ENCODE measurements around the gene CDH23. TPM values are rescaled to one million over a fixed set of nuclear protein-coding genes. Genes with fewer than 3 reads are reported as not detected.

CDH23 gene
- total and polyA plus RNA-seq, 2 of the 8 experiments (the other 6 are each of a cell fraction or from before 2014, with no cell fraction given): 1.9 to 4.9 TPM

DNA sequence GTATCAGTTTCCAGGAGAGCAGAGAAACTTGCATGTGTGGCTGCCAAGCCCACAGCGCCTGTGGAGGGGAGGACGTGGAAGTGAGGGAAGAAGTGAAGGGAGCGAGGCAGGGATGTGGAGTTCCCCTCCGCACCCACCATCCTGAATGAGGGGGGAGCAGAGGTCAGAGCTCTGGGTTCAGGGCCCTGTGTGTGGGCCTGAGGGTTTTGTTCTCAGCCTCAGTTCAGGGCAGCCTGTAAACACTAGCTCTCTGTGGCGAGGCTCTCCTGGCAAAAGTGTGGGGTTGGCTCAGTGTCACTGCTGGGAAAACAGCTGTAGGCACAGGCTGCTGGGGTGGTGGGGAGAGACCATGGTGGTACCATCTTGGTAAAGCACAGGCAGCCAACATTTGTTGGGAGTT is 214.4 kb downstream of the CDH23 start:
- DNase-seq (ENCODE audit: low read depth in 1 of 2, low spot score in 2 of 2) (no peak), FAIRE-seq (no peak)
- H4K5ac ChIP-seq (ENCODE audit: insufficient read length, low read depth, low read length): no peak overlapping the region
- no peak overlapping the region for H2BK20ac ChIP-seq (ENCODE audit: low read length)
- WGBS, 2 experiments (ENCODE audit: extremely low coverage in 1 of 2, insufficient coverage in 1 of 2, insufficient read length in 1 of 2, insufficient replicate concordance in 2 of 2, low coverage in 1 of 2, low lambda C conversion rate in 2 of 2, missing lambda C conversion rate in 1 of 2): 75% methylated on average over 5 of the region's 5 CpGs; no CpG with 5 or more reads in 1 of the 2 experiments
- no peak overlapping the region for H2BK5ac ChIP-seq (ENCODE audit: low read depth, low read length)
- H3K27ac ChIP-seq (ENCODE audit: low read depth, low read length): no peak overlapping the region
- H3K4me3 ChIP-seq (ENCODE audit: extremely low read depth in 1 of 4, insufficient read depth in 2 of 4, low read depth in 3 of 4, low read length in 4 of 4): no peak overlapping the region
- H3K4me1 ChIP-seq (replicated peaks in 1 of 4; ENCODE audit: control insufficient read depth in 3 of 4, insufficient read depth in 4 of 4, low read length in 3 of 4): peaks cover 6 to 19% (median 17%) of the 10 kb centered on the region in 4 experiments
- H3K79me1 ChIP-seq (ENCODE audit: low read depth, low read length): no peaks in the 10 kb centered on the region
- 0 out of 2 replicates have a peak overlapping the region, but pooled peaks have one; percentile 84 for H2BK15ac ChIP-seq (ENCODE audit: low read length)
- no peaks in the 10 kb centered on the region for H3K9me3 ChIP-seq (ENCODE audit: insufficient read depth in 2 of 2, low read depth in 1 of 2, low read length in 1 of 2)
- no peak overlapping the region for H3K23ac ChIP-seq (ENCODE audit: insufficient read length)
- no peak overlapping the region for H3K56ac ChIP-seq (replicated peaks; ENCODE audit: insufficient read length, low read depth, low read length)
- H3K36me3 ChIP-seq (ENCODE audit: control insufficient read depth in 2 of 4, insufficient read depth in 4 of 4, low read length in 3 of 4): no peaks in the 10 kb centered on the region
- POLR2A ChIA-PET (ENCODE audit: partially characterized antibody): no interaction called here
- H3K23me2 ChIP-seq (ENCODE audit: low read depth, low read length): peaks cover 2% of the 10 kb centered on the region; the same call in 1 of the 2 replicates
- H3K79me2 ChIP-seq (ENCODE audit: control insufficient read depth in 1 of 2, insufficient read depth in 2 of 2, low read length in 2 of 2): no peaks in the 10 kb centered on the region
- H3K14ac ChIP-seq (ENCODE audit: insufficient read length): no peak overlapping the region
- H2AK5ac ChIP-seq (ENCODE audit: low read depth, low read length): 0 out of 2 replicates have a peak overlapping the region, but pooled peaks have one; percentile 60
- H3K9ac ChIP-seq (replicated peaks in 1 of 4; ENCODE audit: extremely low read depth in 1 of 4, low read depth in 3 of 4, low read length in 3 of 4): no peak overlapping the region
- CTCF ChIA-PET (ENCODE audit: partially characterized antibody): interaction anchor here (0.7 to 9.2 kb wide), 24 partner anchors 14 to 296 kb away, joined by 3 to 169 read pairs (median 8); partner anchors contain the start of gene CDH23
- H2BK120ac ChIP-seq (replicated peaks; ENCODE audit: low read depth, low read length): no peak overlapping the region
- no peak overlapping the region for H2AFZ ChIP-seq (ENCODE audit: low read length)
- H2BK12ac ChIP-seq (ENCODE audit: low read depth, low read length): no peak overlapping the region; the same call in 1 of the 2 replicates
- no peaks in the 10 kb centered on the region for H3K27me3 ChIP-seq (replicated peaks in 1 of 4; ENCODE audit: control insufficient read depth in 3 of 4, extremely low read depth in 1 of 4, insufficient read depth in 3 of 4, low read length in 3 of 4)
- H4K20me1 ChIP-seq (replicated peaks in 1 of 2; ENCODE audit: control insufficient read depth in 1 of 2, insufficient read depth in 2 of 2, low read length in 2 of 2): no peaks in the 10 kb centered on the region
- H4K8ac ChIP-seq (ENCODE audit: extremely low read depth, insufficient read depth, low read length): no peak overlapping the region
- H3K4me2 ChIP-seq (ENCODE audit: insufficient read depth in 1 of 2, low read depth in 2 of 2, low read length in 2 of 2): no peak overlapping the region; a peak in 2 of 4 replicates
- peak overlapping the region; percentile 49; the same call in 1 of the 2 replicates for H3K18ac ChIP-seq (ENCODE audit: extremely low read depth, low read length)
- TF ChIP-seq, protein P1, sequence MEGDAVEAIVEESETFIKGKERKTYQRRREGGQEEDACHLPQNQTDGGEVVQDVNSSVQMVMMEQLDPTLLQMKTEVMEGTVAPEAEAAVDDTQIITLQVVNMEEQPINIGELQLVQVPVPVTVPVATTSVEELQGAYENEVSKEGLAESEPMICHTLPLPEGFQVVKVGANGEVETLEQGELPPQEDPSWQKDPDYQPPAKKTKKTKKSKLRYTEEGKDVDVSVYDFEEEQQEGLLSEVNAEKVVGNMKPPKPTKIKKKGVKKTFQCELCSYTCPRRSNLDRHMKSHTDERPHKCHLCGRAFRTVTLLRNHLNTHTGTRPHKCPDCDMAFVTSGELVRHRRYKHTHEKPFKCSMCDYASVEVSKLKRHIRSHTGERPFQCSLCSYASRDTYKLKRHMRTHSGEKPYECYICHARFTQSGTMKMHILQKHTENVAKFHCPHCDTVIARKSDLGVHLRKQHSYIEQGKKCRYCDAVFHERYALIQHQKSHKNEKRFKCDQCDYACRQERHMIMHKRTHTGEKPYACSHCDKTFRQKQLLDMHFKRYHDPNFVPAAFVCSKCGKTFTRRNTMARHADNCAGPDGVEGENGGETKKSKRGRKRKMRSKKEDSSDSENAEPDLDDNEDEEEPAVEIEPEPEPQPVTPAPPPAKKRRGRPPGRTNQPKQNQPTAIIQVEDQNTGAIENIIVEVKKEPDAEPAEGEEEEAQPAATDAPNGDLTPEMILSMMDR (IDR thresholded peaks at IDR 0.05; ENCODE audit: control extremely low read depth in 1 of 3, insufficient read depth in 1 of 3, low read depth in 1 of 3, low read length in 3 of 3): no peak
- TF ChIP-seq CBX8 (IDR thresholded peaks at IDR 0.05; ENCODE audit: borderline replicate concordance, low read depth, low read length) (no peak), CREB1 (IDR thresholded peaks at IDR 0.05) (no peak), TEAD4 (IDR thresholded peaks at IDR 0.05; ENCODE audit: low read depth, low read length) (no peak), EP300 (IDR thresholded peaks at IDR 0.05; ENCODE audit: borderline replicate concordance in 1 of 2, low read depth in 2 of 2, low read length in 2 of 2) (no peak), RNF2 (IDR thresholded peaks at IDR 0.05; ENCODE audit: borderline replicate concordance, low read depth, low read length, missing control alignments, poor library complexity, severe bottlenecking) (no peak), TAF7 (optimal IDR thresholded peaks at IDR 0.05; ENCODE audit: borderline replicate concordance, low read depth, low read length) (no peak)
- TF ChIP-seq, protein P2, sequence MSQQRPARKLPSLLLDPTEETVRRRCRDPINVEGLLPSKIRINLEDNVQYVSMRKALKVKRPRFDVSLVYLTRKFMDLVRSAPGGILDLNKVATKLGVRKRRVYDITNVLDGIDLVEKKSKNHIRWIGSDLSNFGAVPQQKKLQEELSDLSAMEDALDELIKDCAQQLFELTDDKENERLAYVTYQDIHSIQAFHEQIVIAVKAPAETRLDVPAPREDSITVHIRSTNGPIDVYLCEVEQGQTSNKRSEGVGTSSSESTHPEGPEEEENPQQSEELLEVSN (IDR thresholded peaks at IDR 0.05): no peak
- H3K4ac ChIP-seq (replicated peaks; ENCODE audit: insufficient read length, low read depth, low read length): no peak overlapping the region
- peak overlapping the region; percentile 9 for H4K91ac ChIP-seq (replicated peaks; ENCODE audit: insufficient read length, low read length)
